ENCODE results near the gene AMOTL1. TPM values are rescaled to one million over a fixed set of nuclear protein-coding genes. Genes with fewer than 3 reads are reported as not detected.

AMOTL1 gene
- polyA plus RNA-seq, 1 of the 3 experiments (the other 2 are of a cell fraction) = 10.7 TPM

- no peak for TF ChIP-seq PBX3 (IDR thresholded peaks at IDR 0.05)
- TF ChIP-seq MXI1 (IDR thresholded peaks at IDR 0.05; ENCODE audit: low read depth, low read length) = peak; percentile 41; the same call in 1 of the 2 replicates
- peak; percentile 14; the same call in 1 of the 2 replicates for TF ChIP-seq MAX (IDR thresholded peaks at IDR 0.05; ENCODE audit: low read depth)
Measured at GRCh38 chr11:94741022-94741679, 27.0 kb upstream of the AMOTL1 start (continued).

- CTCF ChIA-PET = interaction anchor here (0.6 to 7.2 kb wide), 13 partner anchors 10 to 291 kb away, joined by 3 to 59 read pairs (median 6); partner anchors contain the start of gene AMOTL1
- POLR2A ChIA-PET = interaction anchor here (1.2 to 2.3 kb wide), 2 partner anchors 26 kb away, joined by 3 to 17 read pairs; partner anchors contain the start of gene AMOTL1
Measured at GRCh38 chr11:94742665-94743064, 25.5 kb upstream of the AMOTL1 start.

More at GRCh38 chr11:94742665-94743064, 25.5 kb upstream of the AMOTL1 start:
- H3K9ac ChIP-seq = no peak overlapping the region
- TF ChIP-seq NRF1 (IDR thresholded peaks at IDR 0.05; ENCODE audit: low read depth, low read length) (no peak), SMC3 (IDR thresholded peaks at IDR 0.05; ENCODE audit: low read depth, low read length) (no peak), IRF3 (IDR thresholded peaks at IDR 0.05; ENCODE audit: low read depth, low read length) (no peak), MEF2A (IDR thresholded peaks at IDR 0.05; ENCODE audit: borderline replicate concordance, low read depth) (no peak), RAD21 (IDR thresholded peaks at IDR 0.05; ENCODE audit: low read length) (no peak), TEAD4 (IDR thresholded peaks at IDR 0.05; ENCODE audit: borderline replicate concordance, insufficient read depth) (no peak), RCOR1 (IDR thresholded peaks at IDR 0.05; ENCODE audit: low read length) (no peak), TCF12 (IDR thresholded peaks at IDR 0.05) (no peak), EZH2phosphoT487 (IDR thresholded peaks at IDR 0.05; ENCODE audit: borderline replicate concordance, low read depth) (no peak), PBX3 (IDR thresholded peaks at IDR 0.05) (no peak), FOSL2 (IDR thresholded peaks at IDR 0.05; ENCODE audit: borderline replicate concordance, low read depth) (no peak)
- no peak overlapping the region for H3K4me2 ChIP-seq
- peaks cover 3% of the 10 kb centered on the region for H3F3A ChIP-seq (replicated peaks; ENCODE audit: insufficient read depth)
- H4K20me1 ChIP-seq (ENCODE audit: insufficient read depth) = no peaks in the 10 kb centered on the region
- H3K9me2 ChIP-seq = no peaks in the 10 kb centered on the region
- peaks cover under 1 to 10% of the 10 kb centered on the region in 2 experiments; a peak in 1 of 4 replicates for H3K4me1 ChIP-seq (ENCODE audit: control insufficient read depth in 1 of 2, insufficient read depth in 2 of 2, low read depth in 1 of 2, low read length in 1 of 2)
- no peak overlapping the region for H3K27ac ChIP-seq (ENCODE audit: low read depth in 2 of 2, low read length in 1 of 2)
- no peak overlapping the region for H2AFZ ChIP-seq (ENCODE audit: low read depth)
- no peak for DNase-seq
- WGBS (ENCODE audit: low lambda C conversion rate) = 100% methylated on average over 2 of the region's 2 CpGs
- H3K36me3 ChIP-seq (replicated peaks in 1 of 2; ENCODE audit: control insufficient read depth in 1 of 2, insufficient read depth in 2 of 2, low read length in 1 of 2) = no peaks in the 10 kb centered on the region
- no peaks in the 10 kb centered on the region for H3K27me3 ChIP-seq (ENCODE audit: insufficient read depth)
- no peaks in the 10 kb centered on the region for H3K79me2 ChIP-seq (ENCODE audit: insufficient read depth)
- H3K9me3 ChIP-seq = no peaks in the 10 kb centered on the region
- H3K4me3 ChIP-seq (ENCODE audit: low read depth in 2 of 2, low read length in 1 of 2) = no peak overlapping the region
